ENCODE results near the gene CASS4. TPM values are rescaled to one million over a fixed set of nuclear protein-coding genes. Genes with fewer than 3 reads are reported as not detected.
A peak's percentile ranks its signal among the peaks of the same experiment; 100 is the strongest.

CASS4 gene
- total RNA-seq, 4 donors from 2014 or later = 1.2 to 9.0 (median 4.4) TPM

DNA sequence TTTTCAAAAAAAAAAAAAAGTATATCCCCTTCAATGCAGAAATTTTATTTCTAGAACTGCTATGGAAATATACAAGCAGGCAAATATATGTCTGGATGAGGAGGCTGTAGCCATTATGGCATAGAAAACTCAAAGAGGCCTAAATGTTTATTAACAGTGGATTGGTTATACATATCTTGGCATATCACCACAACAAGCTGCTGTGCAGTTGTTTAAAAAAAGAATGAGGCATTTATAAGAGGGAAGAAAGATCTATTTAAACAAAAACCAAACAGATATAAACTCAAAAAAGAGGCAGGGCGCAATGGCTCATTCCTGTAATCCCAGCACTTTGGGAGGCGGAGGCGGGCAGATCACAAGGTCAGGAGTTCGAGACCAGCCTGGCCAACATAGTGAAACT lies 26.2 kb downstream of the CASS4 start:
- H3K36me3 ChIP-seq = no peaks in the 10 kb centered on the region
- peak overlapping the region in 2 of 4 donors; percentile 66 to 70 for H3K27ac ChIP-seq
- H3K4me1 ChIP-seq = peaks cover 0 to 36% (median 14%) of the 10 kb centered on the region in 3 donors
- ATAC-seq = no peak
- no peaks in the 10 kb centered on the region for H3K9me3 ChIP-seq
- H3K27me3 ChIP-seq = no peaks in the 10 kb centered on the region
- no peak overlapping the region for H3K4me3 ChIP-seq
- TF ChIP-seq, protein P1, sequence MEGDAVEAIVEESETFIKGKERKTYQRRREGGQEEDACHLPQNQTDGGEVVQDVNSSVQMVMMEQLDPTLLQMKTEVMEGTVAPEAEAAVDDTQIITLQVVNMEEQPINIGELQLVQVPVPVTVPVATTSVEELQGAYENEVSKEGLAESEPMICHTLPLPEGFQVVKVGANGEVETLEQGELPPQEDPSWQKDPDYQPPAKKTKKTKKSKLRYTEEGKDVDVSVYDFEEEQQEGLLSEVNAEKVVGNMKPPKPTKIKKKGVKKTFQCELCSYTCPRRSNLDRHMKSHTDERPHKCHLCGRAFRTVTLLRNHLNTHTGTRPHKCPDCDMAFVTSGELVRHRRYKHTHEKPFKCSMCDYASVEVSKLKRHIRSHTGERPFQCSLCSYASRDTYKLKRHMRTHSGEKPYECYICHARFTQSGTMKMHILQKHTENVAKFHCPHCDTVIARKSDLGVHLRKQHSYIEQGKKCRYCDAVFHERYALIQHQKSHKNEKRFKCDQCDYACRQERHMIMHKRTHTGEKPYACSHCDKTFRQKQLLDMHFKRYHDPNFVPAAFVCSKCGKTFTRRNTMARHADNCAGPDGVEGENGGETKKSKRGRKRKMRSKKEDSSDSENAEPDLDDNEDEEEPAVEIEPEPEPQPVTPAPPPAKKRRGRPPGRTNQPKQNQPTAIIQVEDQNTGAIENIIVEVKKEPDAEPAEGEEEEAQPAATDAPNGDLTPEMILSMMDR (IDR thresholded peaks at IDR 0.05) = no peak
- TF ChIP-seq POLR2AphosphoS5 (IDR thresholded peaks at IDR 0.05) (no peak), POLR2A (IDR thresholded peaks at IDR 0.05) (no peak), EP300 (IDR thresholded peaks at IDR 0.05) (no peak)
- 38 to 78% methylated on average over 4 of the region's 4 CpGs for WGBS, 2 donors (ENCODE audit: low coverage in 1 of 2)

DNA sequence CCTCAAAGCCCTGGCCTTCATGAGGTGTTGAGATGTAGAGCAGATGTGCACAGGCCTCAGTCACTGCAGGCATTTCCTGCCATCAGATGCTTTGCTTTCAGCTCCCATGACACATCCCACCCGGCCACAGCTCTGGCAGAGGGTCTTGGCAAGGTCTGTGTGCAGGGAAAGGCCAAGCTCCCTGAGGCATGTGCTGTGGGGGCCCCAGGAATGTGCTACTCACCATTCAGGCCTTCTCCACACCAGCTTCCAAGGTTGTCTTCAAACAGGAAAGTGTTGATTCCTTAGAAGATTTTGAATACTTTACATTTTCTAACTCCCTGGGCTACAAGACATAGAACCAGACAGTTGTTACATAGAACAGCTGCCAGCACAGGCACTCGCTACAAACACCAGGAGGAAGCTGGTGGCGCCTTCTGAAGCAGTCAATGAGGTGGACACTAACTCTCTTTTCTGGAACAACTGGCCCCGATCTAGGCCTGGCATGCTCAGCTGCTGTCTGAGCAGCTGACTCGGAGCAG lies 27.8 kb downstream of the CASS4 start:
- peak overlapping the region in 3 of 4 donors; percentile 45 to 70 (median 66) for H3K27ac ChIP-seq
- TF ChIP-seq EP300 (IDR thresholded peaks at IDR 0.05) (no peak), POLR2A (IDR thresholded peaks at IDR 0.05) (no peak), POLR2AphosphoS5 (IDR thresholded peaks at IDR 0.05) (peak; percentile 40)
- TF ChIP-seq, protein P1 (IDR thresholded peaks at IDR 0.05) = no peak
- H3K36me3 ChIP-seq = no peaks in the 10 kb centered on the region
- 16 to 20% methylated on average over 4 to 5 of the region's 5 CpGs for WGBS, 2 donors (ENCODE audit: low coverage in 1 of 2)
- no peaks in the 10 kb centered on the region for H3K27me3 ChIP-seq
- ATAC-seq = peak; percentile 92
- H3K9me3 ChIP-seq = no peaks in the 10 kb centered on the region
- H3K4me1 ChIP-seq = peaks cover 0 to 25% (median 7%) of the 10 kb centered on the region in 3 donors
- H3K4me3 ChIP-seq = no peak overlapping the region

DNA sequence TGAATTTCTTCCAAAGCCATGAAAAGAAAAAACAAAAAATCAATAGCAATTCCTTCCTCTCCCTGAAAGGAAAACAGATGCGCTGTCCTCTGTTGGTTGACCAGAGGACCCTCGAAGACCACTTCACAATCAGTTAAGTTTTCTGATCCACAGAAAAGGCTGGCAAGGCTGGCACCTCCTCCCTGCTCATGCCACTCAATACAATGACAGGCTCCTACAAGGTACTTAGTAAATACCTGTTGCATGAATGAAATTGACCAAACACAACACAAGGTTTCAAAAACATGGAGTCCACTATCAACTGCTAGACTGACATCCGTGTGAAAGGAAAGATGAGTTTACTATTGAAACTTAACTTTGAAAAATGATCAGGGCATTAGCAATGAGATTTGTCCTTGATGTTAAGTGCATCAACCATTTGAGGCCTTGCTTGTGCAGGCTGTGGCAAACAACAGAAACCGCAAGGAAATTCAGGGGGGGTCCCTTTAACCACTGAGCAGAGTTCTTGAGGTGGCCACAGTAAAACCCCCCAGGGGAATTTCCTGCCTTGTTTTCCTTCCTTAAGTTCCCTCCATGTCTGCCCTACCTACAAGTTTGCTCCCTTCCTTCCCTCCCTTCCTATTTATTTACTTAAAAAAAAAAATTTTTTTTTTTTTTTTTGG lies 28.4 kb downstream of the CASS4 start:
- no peak for TF ChIP-seq POLR2AphosphoS5 (IDR thresholded peaks at IDR 0.05)
- TF ChIP-seq, protein P1 (IDR thresholded peaks at IDR 0.05) = no peak
- no peak for TF ChIP-seq EP300 (IDR thresholded peaks at IDR 0.05)
- no peak for TF ChIP-seq POLR2A (IDR thresholded peaks at IDR 0.05)
- H3K27ac ChIP-seq = peak overlapping the region in 3 of 4 donors; percentile 45 to 70 (median 66)
- H3K9me3 ChIP-seq = no peaks in the 10 kb centered on the region
- ATAC-seq = no peak
- H3K36me3 ChIP-seq = no peaks in the 10 kb centered on the region
- H3K4me1 ChIP-seq = peaks cover 0 to 25% (median 7%) of the 10 kb centered on the region in 3 donors
- WGBS, 2 donors (ENCODE audit: low coverage in 1 of 2) = 73 to 75% methylated on average over 2 to 4 of the region's 4 CpGs
- H3K4me3 ChIP-seq = no peak overlapping the region
- H3K27me3 ChIP-seq = peaks cover 5% of the 10 kb centered on the region

DNA sequence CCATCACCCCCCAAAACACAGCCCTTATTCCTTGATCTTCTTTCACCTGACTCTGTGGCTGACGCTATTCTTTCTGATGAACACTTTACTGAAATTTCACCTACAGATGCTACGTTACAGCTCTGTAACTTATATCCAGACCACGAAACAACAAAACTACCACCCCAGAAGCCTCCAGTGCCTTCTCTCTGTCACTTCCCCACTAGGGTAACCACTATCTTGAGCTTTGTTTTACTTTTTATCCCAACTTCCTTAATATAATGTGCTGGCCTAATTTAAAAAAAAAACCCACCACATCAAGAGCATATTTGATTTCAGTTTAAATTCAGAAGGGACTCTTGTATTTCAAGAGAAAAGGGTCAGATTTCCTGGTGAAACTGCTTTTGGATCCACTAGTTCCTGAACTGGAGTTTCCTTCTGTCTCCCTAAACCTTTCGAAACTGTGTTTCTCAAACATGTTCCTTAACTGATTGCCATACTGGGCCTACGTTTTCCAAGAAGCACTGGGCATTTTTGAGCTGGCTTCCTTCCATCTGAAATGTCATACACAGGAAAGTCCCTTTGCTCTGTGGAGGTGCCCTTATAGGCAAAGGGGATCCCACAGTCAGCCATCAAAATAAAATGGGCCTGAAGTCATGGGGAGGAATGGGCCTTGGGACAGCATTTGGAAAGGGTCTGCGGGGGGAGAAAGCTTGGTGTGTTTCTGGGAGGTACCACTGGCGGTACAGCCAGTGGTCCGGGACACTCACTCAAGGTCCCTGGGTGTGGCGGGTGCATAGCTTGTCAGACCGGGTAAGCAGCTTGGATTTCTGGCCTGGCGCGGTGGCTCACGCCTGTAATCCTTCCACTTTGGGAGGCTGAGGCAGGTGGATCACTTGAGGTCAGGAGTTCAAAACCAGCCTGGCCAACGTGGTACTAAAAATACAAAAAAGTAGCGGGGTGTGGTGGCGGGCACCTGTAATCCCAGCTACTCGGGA lies 30.6 kb downstream of the CASS4 start:
- WGBS, 2 donors (ENCODE audit: low coverage in 1 of 2) = 59 to 79% methylated on average over 4 to 8 of the region's 17 CpGs
- ATAC-seq = no peak
- peak overlapping the region in 2 of 4 donors; percentile 40 to 65 for H3K27ac ChIP-seq

More for the DNA sequence above, 30.6 kb downstream of the CASS4 start:
- Histone ChIP-seq H3K9me3 (no peaks in the 10 kb centered on the region), H3K36me3 (no peaks in the 10 kb centered on the region), H3K27me3 (peaks cover 8% of the 10 kb centered on the region), H3K4me1 (peaks cover 0 to 25% (median 7%) of the 10 kb centered on the region in 3 donors), H3K4me3 (no peak overlapping the region)
- TF ChIP-seq POLR2AphosphoS5 (IDR thresholded peaks at IDR 0.05) (no peak), EP300 (IDR thresholded peaks at IDR 0.05) (no peak), POLR2A (IDR thresholded peaks at IDR 0.05) (no peak)
- TF ChIP-seq, protein P1 (IDR thresholded peaks at IDR 0.05) = no peak

All from gastroesophageal sphincter (tissue), 4 donors.